Measurements from ENCODE around the gene SRPK3.

SRPK3 gene

DNA sequence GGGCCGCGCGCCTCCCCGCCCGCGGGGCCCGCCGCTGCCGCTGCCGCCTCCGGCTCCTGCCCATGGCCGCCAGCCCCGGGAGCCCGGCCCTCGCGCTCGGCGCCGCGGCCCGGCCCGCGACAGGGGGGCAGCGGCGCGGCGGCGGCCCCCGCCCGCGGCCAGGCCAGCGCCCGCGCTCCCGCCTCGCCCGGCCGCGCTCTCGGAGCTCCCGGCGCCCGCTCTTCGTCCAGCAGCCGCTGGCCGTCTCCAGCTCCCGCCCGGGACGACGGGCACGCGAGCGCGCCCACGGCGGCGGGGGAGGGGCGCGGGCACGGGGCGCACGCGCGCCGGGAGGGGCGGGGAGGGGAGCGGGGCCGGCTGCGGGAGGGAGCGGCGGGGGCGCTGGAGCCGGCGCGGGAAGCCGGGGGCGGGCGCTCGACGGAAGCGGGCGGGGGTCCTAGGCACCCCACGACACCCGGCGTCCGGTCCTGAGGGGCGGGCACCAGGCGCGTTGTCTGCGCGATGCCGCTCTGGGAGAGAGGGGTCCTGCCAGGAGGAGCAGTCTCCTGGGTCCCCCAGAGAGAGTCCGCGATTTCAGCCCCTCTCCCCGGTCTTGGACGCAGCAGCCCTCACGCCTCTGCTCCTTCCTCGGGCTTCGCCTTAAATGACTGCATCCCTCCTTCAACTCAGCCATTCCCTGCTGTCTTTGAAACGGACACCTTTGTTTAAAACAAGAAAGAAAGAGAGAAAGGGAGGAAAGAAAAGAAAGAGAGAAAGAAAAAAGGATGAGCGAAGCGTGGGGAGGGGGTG is 50.0 kb downstream of the SRPK3 start:
- TF ChIP-seq, protein P1, sequence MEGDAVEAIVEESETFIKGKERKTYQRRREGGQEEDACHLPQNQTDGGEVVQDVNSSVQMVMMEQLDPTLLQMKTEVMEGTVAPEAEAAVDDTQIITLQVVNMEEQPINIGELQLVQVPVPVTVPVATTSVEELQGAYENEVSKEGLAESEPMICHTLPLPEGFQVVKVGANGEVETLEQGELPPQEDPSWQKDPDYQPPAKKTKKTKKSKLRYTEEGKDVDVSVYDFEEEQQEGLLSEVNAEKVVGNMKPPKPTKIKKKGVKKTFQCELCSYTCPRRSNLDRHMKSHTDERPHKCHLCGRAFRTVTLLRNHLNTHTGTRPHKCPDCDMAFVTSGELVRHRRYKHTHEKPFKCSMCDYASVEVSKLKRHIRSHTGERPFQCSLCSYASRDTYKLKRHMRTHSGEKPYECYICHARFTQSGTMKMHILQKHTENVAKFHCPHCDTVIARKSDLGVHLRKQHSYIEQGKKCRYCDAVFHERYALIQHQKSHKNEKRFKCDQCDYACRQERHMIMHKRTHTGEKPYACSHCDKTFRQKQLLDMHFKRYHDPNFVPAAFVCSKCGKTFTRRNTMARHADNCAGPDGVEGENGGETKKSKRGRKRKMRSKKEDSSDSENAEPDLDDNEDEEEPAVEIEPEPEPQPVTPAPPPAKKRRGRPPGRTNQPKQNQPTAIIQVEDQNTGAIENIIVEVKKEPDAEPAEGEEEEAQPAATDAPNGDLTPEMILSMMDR (IDR thresholded peaks at IDR 0.05; ENCODE audit: low read depth, low read length, missing control alignments) = no peak
- no peak for DNase-seq (ENCODE audit: low read depth)
- H3K4me3 ChIP-seq (ENCODE audit: low read depth, low read length) = no peak overlapping the region
- in situ Hi-C loops (cut with HindIII; ENCODE audit: low sequenced_read_pairs) = no loop called here

- TF ChIP-seq, protein P1 (IDR thresholded peaks at IDR 0.05; ENCODE audit: low read depth, low read length, missing control alignments) = no peak
- no peak for DNase-seq (ENCODE audit: low read depth)
- no peak overlapping the region for H3K4me3 ChIP-seq (ENCODE audit: low read depth, low read length)
- in situ Hi-C loops (cut with HindIII; ENCODE audit: low sequenced_read_pairs) = no loop called here
Measured at GRCh38 chrX:153831429-153832150, 50.7 kb downstream of the SRPK3 start.

GRCh38 chrX:153832728-153833127 is 51.9 kb downstream of the SRPK3 start:
- in situ Hi-C loops (cut with HindIII; ENCODE audit: low sequenced_read_pairs) = no loop called here
- TF ChIP-seq, protein P1 (IDR thresholded peaks at IDR 0.05; ENCODE audit: low read depth, low read length, missing control alignments) = no peak
- H3K4me3 ChIP-seq (ENCODE audit: low read depth, low read length) = no peak overlapping the region

More at GRCh38 chrX:153832728-153833127, 51.9 kb downstream of the SRPK3 start:
- DNase-seq (ENCODE audit: low read depth) = no peak

Measured in astrocyte of the cerebellum (primary cell).